Activated naive CD8-positive, alpha-beta T cell treated with anti-CD3 and anti-CD28 coated beads for 36 hours (primary cell): ENCODE measurements around the gene C4orf54. TPM values are rescaled to one million over a fixed set of nuclear protein-coding genes. Genes with fewer than 3 reads are reported as not detected.

Source experiments
- DNase-seq: peaks from one replicate; pipeline ENCODE4 v3.0.0; 2021
- H3K27ac Mint-ChIP-seq: one replicate; pipeline ENCODE4 v1.8.0; 2022; ENCODE audit warnings: mild to moderate bottlenecking, moderate library complexity, mixed read lengths
- H3K27me3 Mint-ChIP-seq: one replicate; pipeline ENCODE4 v1.8.0; 2022; ENCODE audit warnings: mild to moderate bottlenecking, mixed read lengths
- H3K36me3 Mint-ChIP-seq: one replicate; pipeline ENCODE4 v1.8.0; 2021; ENCODE audit warnings: mild to moderate bottlenecking, mixed read lengths
- H3K4me1 Mint-ChIP-seq: one replicate; pipeline ENCODE4 v1.8.0; 2021; ENCODE audit warnings: mixed read lengths
- H3K4me3 Mint-ChIP-seq: one replicate; pipeline ENCODE4 v1.8.0; 2022; ENCODE audit warnings: mild to moderate bottlenecking, moderate library complexity, mixed read lengths
- H3K9me3 Mint-ChIP-seq: one replicate; pipeline ENCODE4 v1.8.0; 2022; ENCODE audit warnings: mixed read lengths
- total RNA-seq, 2 experiments: library from RNA; stranded (reverse); gene quantifications; one replicate each; pipeline ENCODE4 v1.2.3, GENCODE V29; 2021

C4orf54 gene
- total RNA-seq, 2 experiments from 2014 or later = not detected

GRCh38 chr4:99664716-99665115 lies 7.1 kb upstream of the C4orf54 start:
- no peak for DNase-seq
- no peaks in the 10 kb centered on the region for H3K9me3 Mint-ChIP-seq
- H3K27ac Mint-ChIP-seq = no peak overlapping the region
- no peak overlapping the region for H3K4me3 Mint-ChIP-seq
- no peaks in the 10 kb centered on the region for H3K4me1 Mint-ChIP-seq
- H3K27me3 Mint-ChIP-seq = peaks cover 10% of the 10 kb centered on the region
- no peaks in the 10 kb centered on the region for H3K36me3 Mint-ChIP-seq

GRCh38 chr4:99661907-99662306 lies 4.3 kb upstream of the C4orf54 start:
- Mint-ChIP-seq H3K27ac (no peak overlapping the region), H3K27me3 (peaks cover 5% of the 10 kb centered on the region), H3K36me3 (no peaks in the 10 kb centered on the region), H3K9me3 (no peaks in the 10 kb centered on the region), H3K4me3 (no peak overlapping the region), H3K4me1 (no peaks in the 10 kb centered on the region)
- DNase-seq = no peak

- H3K4me3 Mint-ChIP-seq = no peak overlapping the region
- peaks cover 8% of the 10 kb centered on the region for H3K27me3 Mint-ChIP-seq
- no peaks in the 10 kb centered on the region for H3K4me1 Mint-ChIP-seq
- H3K27ac Mint-ChIP-seq = no peak overlapping the region
- H3K36me3 Mint-ChIP-seq = no peaks in the 10 kb centered on the region
- no peaks in the 10 kb centered on the region for H3K9me3 Mint-ChIP-seq
- DNase-seq = no peak
These were observed 1.0 kb upstream of the C4orf54 start for GRCh38 chr4:99658666-99659065.

GRCh38 chr4:99655308-99656081 lies 2.1 kb downstream of the C4orf54 start:
- H3K27ac Mint-ChIP-seq = no peak overlapping the region
- H3K4me1 Mint-ChIP-seq = no peaks in the 10 kb centered on the region
- DNase-seq = no peak
- peaks cover 3% of the 10 kb centered on the region for H3K27me3 Mint-ChIP-seq
- no peaks in the 10 kb centered on the region for H3K36me3 Mint-ChIP-seq
- no peaks in the 10 kb centered on the region for H3K9me3 Mint-ChIP-seq
- no peak overlapping the region for H3K4me3 Mint-ChIP-seq

GRCh38 chr4:99654361-99654761 lies 3.3 kb downstream of the C4orf54 start:
- Mint-ChIP-seq H3K27ac (no peak overlapping the region), H3K9me3 (no peaks in the 10 kb centered on the region), H3K27me3 (peaks cover 3% of the 10 kb centered on the region), H3K4me1 (no peaks in the 10 kb centered on the region), H3K4me3 (no peak overlapping the region), H3K36me3 (no peaks in the 10 kb centered on the region)
- DNase-seq = no peak

- H3K36me3 Mint-ChIP-seq = no peaks in the 10 kb centered on the region
- H3K27ac Mint-ChIP-seq = no peak overlapping the region
These were observed 3.7 kb downstream of the C4orf54 start for GRCh38 chr4:99653916-99654315.

GRCh38 chr4:99652596-99653436 lies 4.8 kb downstream of the C4orf54 start:
- Mint-ChIP-seq H3K27me3 (peaks cover 3% of the 10 kb centered on the region), H3K27ac (no peak overlapping the region), H3K9me3 (no peaks in the 10 kb centered on the region), H3K4me1 (no peaks in the 10 kb centered on the region), H3K36me3 (no peaks in the 10 kb centered on the region), H3K4me3 (no peak overlapping the region)
- no peak for DNase-seq

More at GRCh38 chr4:99653916-99654315, 3.7 kb downstream of the C4orf54 start:
- Mint-ChIP-seq H3K4me3 (no peak overlapping the region), H3K9me3 (no peaks in the 10 kb centered on the region), H3K27me3 (peaks cover 3% of the 10 kb centered on the region), H3K4me1 (no peaks in the 10 kb centered on the region)
- no peak for DNase-seq

- Mint-ChIP-seq H3K36me3 (no peaks in the 10 kb centered on the region), H3K4me1 (no peaks in the 10 kb centered on the region), H3K4me3 (no peak overlapping the region), H3K27me3 (peaks cover 3% of the 10 kb centered on the region), H3K9me3 (no peaks in the 10 kb centered on the region), H3K27ac (no peak overlapping the region)
- no peak for DNase-seq
These were observed 5.7 kb downstream of the C4orf54 start for GRCh38 chr4:99651811-99652485.

- no peaks in the 10 kb centered on the region for H3K4me1 Mint-ChIP-seq
- H3K27me3 Mint-ChIP-seq = peaks cover 3% of the 10 kb centered on the region
- H3K36me3 Mint-ChIP-seq = no peaks in the 10 kb centered on the region
- H3K27ac Mint-ChIP-seq = no peak overlapping the region
- H3K4me3 Mint-ChIP-seq = no peak overlapping the region
- no peaks in the 10 kb centered on the region for H3K9me3 Mint-ChIP-seq
- DNase-seq = no peak
These were observed 6.4 kb downstream of the C4orf54 start for GRCh38 chr4:99651016-99651769.

- Mint-ChIP-seq H3K27ac (no peak overlapping the region), H3K4me1 (no peaks in the 10 kb centered on the region), H3K9me3 (no peaks in the 10 kb centered on the region), H3K27me3 (peaks cover 3% of the 10 kb centered on the region), H3K4me3 (no peak overlapping the region), H3K36me3 (no peaks in the 10 kb centered on the region)
- no peak for DNase-seq
These were observed 7.8 kb downstream of the C4orf54 start for GRCh38 chr4:99649778-99650177.

GRCh38 chr4:99649208-99649607 lies 8.4 kb downstream of the C4orf54 start:
- no peaks in the 10 kb centered on the region for H3K9me3 Mint-ChIP-seq
- H3K27ac Mint-ChIP-seq = no peak overlapping the region
- no peak for DNase-seq
- no peaks in the 10 kb centered on the region for H3K36me3 Mint-ChIP-seq
- no peak overlapping the region for H3K4me3 Mint-ChIP-seq
- H3K27me3 Mint-ChIP-seq = peaks cover 3% of the 10 kb centered on the region
- H3K4me1 Mint-ChIP-seq = no peaks in the 10 kb centered on the region

- H3K27me3 Mint-ChIP-seq = no peaks in the 10 kb centered on the region
- H3K27ac Mint-ChIP-seq = no peak overlapping the region
These were observed 9.3 kb downstream of the C4orf54 start for GRCh38 chr4:99648321-99648720.

GRCh38 chr4:99647071-99647470 lies 10.6 kb downstream of the C4orf54 start:
- peaks cover 2% of the 10 kb centered on the region for H3K27me3 Mint-ChIP-seq
- no peak for DNase-seq
- no peak overlapping the region for H3K27ac Mint-ChIP-seq
- H3K4me3 Mint-ChIP-seq = no peak overlapping the region
- no peaks in the 10 kb centered on the region for H3K4me1 Mint-ChIP-seq
- H3K9me3 Mint-ChIP-seq = no peaks in the 10 kb centered on the region
- H3K36me3 Mint-ChIP-seq = no peaks in the 10 kb centered on the region

More at GRCh38 chr4:99648321-99648720, 9.3 kb downstream of the C4orf54 start:
- no peak overlapping the region for H3K4me3 Mint-ChIP-seq
- H3K9me3 Mint-ChIP-seq = no peaks in the 10 kb centered on the region
- H3K36me3 Mint-ChIP-seq = no peaks in the 10 kb centered on the region
- no peak for DNase-seq
- no peaks in the 10 kb centered on the region for H3K4me1 Mint-ChIP-seq

- H3K27ac Mint-ChIP-seq = no peak overlapping the region
- H3K4me3 Mint-ChIP-seq = no peak overlapping the region
- no peaks in the 10 kb centered on the region for H3K4me1 Mint-ChIP-seq
- DNase-seq = no peak
- H3K27me3 Mint-ChIP-seq = peaks cover 6% of the 10 kb centered on the region
- no peaks in the 10 kb centered on the region for H3K9me3 Mint-ChIP-seq
- no peaks in the 10 kb centered on the region for H3K36me3 Mint-ChIP-seq
These were observed 12.0 kb downstream of the C4orf54 start for GRCh38 chr4:99645638-99646037.
